Measurements from ENCODE around the gene LSM10.

DNA sequence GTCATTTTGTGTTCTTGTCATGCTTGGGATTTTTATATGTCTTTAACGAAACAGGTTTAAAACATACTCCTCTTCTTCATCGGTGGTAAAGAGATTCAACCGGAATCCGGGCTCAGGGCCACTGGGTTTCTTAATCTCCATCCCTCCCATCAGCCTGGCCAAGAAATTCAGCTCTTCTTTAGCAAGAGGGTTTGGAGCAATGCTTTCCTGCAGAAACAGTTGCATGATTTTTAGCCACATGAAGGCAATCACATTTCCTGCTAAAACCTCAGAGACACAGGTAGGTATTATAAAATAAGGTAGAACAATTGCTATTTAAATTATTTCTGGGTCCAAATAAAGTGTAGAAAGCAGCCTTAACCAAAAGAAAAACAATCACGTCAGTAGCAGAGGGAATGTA, 22.7 kb upstream of the LSM10 start:
- TF ChIP-seq TAF1 (IDR thresholded peaks at IDR 0.05; ENCODE audit: borderline replicate concordance, insufficient read depth, low read length) (no peak), SIN3A (IDR thresholded peaks at IDR 0.05; ENCODE audit: borderline replicate concordance, insufficient read depth, low read length) (no peak), POLR2AphosphoS5 (IDR thresholded peaks at IDR 0.05; ENCODE audit: low read depth, low read length) (no peak)
- TF ChIP-seq, protein P1, sequence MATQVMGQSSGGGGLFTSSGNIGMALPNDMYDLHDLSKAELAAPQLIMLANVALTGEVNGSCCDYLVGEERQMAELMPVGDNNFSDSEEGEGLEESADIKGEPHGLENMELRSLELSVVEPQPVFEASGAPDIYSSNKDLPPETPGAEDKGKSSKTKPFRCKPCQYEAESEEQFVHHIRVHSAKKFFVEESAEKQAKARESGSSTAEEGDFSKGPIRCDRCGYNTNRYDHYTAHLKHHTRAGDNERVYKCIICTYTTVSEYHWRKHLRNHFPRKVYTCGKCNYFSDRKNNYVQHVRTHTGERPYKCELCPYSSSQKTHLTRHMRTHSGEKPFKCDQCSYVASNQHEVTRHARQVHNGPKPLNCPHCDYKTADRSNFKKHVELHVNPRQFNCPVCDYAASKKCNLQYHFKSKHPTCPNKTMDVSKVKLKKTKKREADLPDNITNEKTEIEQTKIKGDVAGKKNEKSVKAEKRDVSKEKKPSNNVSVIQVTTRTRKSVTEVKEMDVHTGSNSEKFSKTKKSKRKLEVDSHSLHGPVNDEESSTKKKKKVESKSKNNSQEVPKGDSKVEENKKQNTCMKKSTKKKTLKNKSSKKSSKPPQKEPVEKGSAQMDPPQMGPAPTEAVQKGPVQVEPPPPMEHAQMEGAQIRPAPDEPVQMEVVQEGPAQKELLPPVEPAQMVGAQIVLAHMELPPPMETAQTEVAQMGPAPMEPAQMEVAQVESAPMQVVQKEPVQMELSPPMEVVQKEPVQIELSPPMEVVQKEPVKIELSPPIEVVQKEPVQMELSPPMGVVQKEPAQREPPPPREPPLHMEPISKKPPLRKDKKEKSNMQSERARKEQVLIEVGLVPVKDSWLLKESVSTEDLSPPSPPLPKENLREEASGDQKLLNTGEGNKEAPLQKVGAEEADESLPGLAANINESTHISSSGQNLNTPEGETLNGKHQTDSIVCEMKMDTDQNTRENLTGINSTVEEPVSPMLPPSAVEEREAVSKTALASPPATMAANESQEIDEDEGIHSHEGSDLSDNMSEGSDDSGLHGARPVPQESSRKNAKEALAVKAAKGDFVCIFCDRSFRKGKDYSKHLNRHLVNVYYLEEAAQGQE (IDR thresholded peaks at IDR 0.05; ENCODE audit: insufficient read depth in 1 of 2, low read depth in 2 of 2, low read length in 2 of 2), result no peak

Measured in PFSK-1 (cell line).